ENCODE results near the gene CRK. TPM values are rescaled to one million over a fixed set of nuclear protein-coding genes. Genes with fewer than 3 reads are reported as not detected.
"Not testable (repeated sequence)": the region's sequence is repeated elsewhere in the genome, so short reads cannot be mapped to it uniquely, and the experiment has no call there.

The CRK gene
- total RNA-seq, 1 donor from 2014 or later, result 70.4 TPM

DNA sequence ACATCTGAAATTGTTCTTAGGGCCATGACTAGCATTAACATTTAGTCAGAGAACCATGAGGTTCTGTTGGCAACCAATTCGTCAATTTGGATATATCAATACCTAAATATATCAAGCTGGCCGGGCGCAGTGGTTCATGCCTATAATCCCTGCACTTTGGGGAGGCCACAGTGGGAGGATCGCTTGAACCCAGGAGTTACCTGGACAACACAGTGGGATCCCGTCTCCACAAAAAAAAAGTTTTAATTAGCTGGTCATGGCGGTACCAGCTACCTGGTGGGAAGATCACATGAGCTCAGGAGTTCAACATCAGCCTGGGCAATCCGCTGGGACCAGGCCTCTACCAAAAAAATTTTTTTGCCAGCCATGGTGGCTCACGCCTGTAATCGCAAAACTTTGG, 64.5 kb downstream of the CRK start:
- Mint-ChIP-seq H3K4me3 (ENCODE audit: unreplicated experiment) (no peak overlapping the region), H3K36me3 (ENCODE audit: low read depth) (no peaks in the 10 kb centered on the region), H3K27me3 (ENCODE audit: low read depth) (no peaks in the 10 kb centered on the region), H3K4me1 (ENCODE audit: low read depth) (peaks cover 74% of the 10 kb centered on the region), H3K9me3 (ENCODE audit: low read depth) (no peaks in the 10 kb centered on the region), H3K27ac (ENCODE audit: unreplicated experiment) (peak overlapping the region; percentile 90)
- TF ChIP-seq, protein P1, sequence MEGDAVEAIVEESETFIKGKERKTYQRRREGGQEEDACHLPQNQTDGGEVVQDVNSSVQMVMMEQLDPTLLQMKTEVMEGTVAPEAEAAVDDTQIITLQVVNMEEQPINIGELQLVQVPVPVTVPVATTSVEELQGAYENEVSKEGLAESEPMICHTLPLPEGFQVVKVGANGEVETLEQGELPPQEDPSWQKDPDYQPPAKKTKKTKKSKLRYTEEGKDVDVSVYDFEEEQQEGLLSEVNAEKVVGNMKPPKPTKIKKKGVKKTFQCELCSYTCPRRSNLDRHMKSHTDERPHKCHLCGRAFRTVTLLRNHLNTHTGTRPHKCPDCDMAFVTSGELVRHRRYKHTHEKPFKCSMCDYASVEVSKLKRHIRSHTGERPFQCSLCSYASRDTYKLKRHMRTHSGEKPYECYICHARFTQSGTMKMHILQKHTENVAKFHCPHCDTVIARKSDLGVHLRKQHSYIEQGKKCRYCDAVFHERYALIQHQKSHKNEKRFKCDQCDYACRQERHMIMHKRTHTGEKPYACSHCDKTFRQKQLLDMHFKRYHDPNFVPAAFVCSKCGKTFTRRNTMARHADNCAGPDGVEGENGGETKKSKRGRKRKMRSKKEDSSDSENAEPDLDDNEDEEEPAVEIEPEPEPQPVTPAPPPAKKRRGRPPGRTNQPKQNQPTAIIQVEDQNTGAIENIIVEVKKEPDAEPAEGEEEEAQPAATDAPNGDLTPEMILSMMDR (IDR thresholded peaks at IDR 0.05), result no peak
- DNase-seq (ENCODE audit: low spot score), result peak; percentile 29

DNA sequence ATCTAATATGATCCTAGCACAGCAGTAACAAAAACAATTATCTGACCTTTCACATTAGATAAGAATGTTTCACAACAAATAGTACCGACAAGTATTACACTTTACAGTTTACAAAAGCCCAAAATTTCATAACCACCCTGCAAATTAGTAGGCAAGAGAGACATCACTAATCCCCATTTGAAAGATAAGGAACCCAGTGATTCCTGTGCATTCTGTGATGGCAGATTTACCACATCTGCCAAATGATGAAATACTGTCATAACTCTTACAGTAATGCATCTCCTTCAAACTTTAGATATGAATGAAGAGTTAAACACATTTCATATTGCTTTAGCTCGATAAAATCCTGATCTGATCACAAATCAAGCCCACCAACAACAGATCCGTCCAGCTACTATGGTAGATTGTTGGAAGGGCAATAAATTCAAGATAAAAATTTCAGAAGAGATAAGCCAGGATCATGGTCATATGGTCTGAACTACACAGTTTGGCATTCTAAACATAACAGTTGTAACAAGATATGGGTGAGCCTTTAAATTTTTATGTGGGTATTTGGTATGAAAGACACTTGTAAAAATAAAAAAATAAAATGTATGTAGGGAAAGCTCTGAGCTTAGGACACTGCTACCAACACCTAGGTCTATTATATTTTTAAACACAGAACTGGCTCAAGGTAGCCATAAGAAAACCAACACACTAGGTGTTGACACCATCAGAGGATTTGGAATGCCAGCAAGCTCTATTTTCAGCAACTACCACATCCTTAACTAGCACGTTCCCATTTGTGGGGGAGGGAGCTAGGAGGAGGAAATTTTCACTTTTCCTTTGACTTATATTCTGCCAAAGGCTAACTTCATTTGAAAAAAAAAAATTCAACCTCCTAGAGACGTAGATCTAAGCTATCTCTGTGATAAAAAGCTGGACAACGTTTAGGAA, 65.3 kb downstream of the CRK start:
- H3K36me3 Mint-ChIP-seq (ENCODE audit: low read depth), result no peaks in the 10 kb centered on the region
- peak overlapping the region; percentile 17 for H3K4me3 Mint-ChIP-seq (ENCODE audit: unreplicated experiment)
- no peaks in the 10 kb centered on the region for H3K9me3 Mint-ChIP-seq (ENCODE audit: low read depth)
- peaks cover 69% of the 10 kb centered on the region for H3K4me1 Mint-ChIP-seq (ENCODE audit: low read depth)
- no peaks in the 10 kb centered on the region for H3K27me3 Mint-ChIP-seq (ENCODE audit: low read depth)
- peak overlapping the region; percentile 90 for H3K27ac Mint-ChIP-seq (ENCODE audit: unreplicated experiment)
- TF ChIP-seq, protein P1 (IDR thresholded peaks at IDR 0.05), result no peak
- no peak for DNase-seq (ENCODE audit: low spot score)

DNA sequence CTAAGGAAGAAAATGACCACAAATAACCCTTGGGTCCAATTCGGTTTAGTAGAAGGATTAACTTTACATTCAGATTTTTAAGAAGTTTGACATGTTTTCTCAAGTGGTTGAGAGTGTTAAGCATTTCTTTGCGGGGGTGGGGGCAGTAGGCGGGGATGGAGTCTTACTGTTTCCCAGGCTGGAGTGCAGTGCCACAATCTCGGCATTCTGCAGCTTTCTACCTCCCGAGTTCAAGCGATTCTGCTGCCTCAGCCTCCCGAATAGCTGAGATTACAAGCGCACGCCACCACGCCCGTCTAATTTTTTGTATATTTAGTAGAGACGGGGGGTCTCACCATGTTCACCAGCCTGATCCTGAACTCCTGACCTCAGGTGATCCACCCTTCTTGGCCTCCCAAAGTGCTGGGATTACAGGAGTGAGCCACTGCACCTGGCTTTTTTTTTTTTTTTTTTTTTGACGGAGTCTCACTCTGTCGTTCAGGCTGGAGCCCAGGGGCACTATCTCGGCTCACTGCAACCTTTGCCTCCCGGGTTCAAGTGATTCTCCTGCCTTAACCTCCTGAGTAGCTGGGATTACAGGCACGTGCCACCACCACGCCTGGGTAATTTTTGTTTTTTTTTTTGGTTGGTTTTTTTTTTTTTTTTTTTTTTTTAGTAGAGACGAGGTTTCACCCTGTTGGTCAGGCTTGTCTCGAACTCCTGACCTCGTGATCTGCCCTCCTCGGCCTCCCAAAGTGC, 68.4 kb downstream of the CRK start:
- not testable (repeated sequence) for H3K27me3 Mint-ChIP-seq (ENCODE audit: low read depth); H3K4me3 Mint-ChIP-seq (ENCODE audit: unreplicated experiment); DNase-seq (ENCODE audit: low spot score); H3K36me3 Mint-ChIP-seq (ENCODE audit: low read depth); H3K9me3 Mint-ChIP-seq (ENCODE audit: low read depth)
- peak overlapping the region; percentile 17 for H3K27ac Mint-ChIP-seq (ENCODE audit: unreplicated experiment)
- H3K4me1 Mint-ChIP-seq (ENCODE audit: low read depth), result peaks cover 63% of the 10 kb centered on the region

DNA sequence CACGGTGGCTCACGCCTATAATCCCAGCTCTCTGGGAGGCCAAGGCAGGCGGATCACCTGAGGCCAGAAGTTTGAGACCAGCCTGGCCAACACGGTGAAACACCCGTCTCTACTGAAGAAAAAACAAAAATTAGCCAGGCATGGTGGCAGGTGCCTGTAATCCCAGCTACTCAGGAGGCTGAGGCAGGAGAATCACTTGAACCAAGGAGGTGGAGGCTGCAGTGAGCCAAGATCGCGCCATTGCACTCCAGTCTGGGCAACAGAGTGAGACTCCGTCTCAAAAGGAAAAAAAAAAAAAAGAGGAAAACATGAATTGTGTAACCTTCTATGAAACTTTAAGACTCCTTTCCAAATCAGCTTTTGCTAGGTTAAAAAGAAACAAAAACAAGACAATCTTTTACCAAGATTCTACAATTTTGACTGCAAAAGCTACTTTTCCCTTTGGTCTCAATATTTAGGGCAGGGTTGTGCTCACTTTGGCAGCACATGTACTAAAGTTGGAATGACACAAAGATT, 69.3 kb downstream of the CRK start:
- H3K4me3 Mint-ChIP-seq (ENCODE audit: unreplicated experiment); H3K9me3 Mint-ChIP-seq (ENCODE audit: low read depth); H3K36me3 Mint-ChIP-seq (ENCODE audit: low read depth); H3K27me3 Mint-ChIP-seq (ENCODE audit: low read depth): not testable (repeated sequence)
- H3K27ac Mint-ChIP-seq (ENCODE audit: unreplicated experiment), result peak overlapping the region; percentile 65
- peak; percentile 24 for DNase-seq (ENCODE audit: low spot score)
- peaks cover 56% of the 10 kb centered on the region for H3K4me1 Mint-ChIP-seq (ENCODE audit: low read depth)

DNA sequence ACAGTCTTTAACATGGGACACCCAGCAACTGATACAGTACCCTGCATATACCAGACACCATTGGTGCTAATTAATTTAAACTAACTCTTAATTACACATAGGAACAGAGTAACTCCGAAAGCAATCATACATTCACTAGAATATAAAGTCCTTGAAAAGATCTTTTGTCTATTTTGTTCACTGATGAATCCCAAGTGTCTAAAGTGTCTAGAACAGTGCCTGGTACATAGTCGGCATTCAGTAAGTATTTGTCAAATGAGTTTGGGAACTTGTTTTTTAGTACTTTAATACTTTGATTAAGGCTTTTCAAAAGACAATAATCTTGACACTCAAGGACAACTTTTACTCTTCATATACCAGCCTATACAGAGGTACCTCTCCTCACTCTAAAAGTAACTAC, 69.8 kb downstream of the CRK start:
- H3K27ac Mint-ChIP-seq (ENCODE audit: unreplicated experiment), result peak overlapping the region; percentile 65
- H3K27me3 Mint-ChIP-seq (ENCODE audit: low read depth), result no peaks in the 10 kb centered on the region
- no peak overlapping the region for H3K4me3 Mint-ChIP-seq (ENCODE audit: unreplicated experiment)
- TF ChIP-seq, protein P1 (IDR thresholded peaks at IDR 0.05), result no peak
- no peak for DNase-seq (ENCODE audit: low spot score)
- H3K36me3 Mint-ChIP-seq (ENCODE audit: low read depth), result no peaks in the 10 kb centered on the region
- H3K4me1 Mint-ChIP-seq (ENCODE audit: low read depth), result peaks cover 56% of the 10 kb centered on the region
- no peaks in the 10 kb centered on the region for H3K9me3 Mint-ChIP-seq (ENCODE audit: low read depth)

DNA sequence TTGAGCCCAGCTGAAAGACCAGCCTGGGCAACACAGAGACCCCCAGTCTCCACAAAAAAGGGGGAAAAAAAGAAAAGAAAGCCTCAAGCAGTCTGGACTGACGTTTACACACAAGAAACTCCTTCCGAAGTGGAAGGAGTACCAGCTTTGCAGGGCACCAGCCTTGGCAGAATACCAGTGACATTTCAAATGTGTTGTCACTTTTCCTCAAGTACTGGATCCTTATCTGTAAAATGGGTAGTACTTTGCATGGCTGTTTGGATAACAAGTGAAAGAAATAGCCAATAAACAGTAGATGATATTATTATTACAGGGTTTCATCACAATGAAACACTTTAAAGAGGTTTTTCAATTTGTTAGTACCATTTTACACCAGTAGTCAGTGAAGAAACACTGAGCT, 70.2 kb downstream of the CRK start:
- H3K27me3 Mint-ChIP-seq (ENCODE audit: low read depth), result no peaks in the 10 kb centered on the region
- DNase-seq (ENCODE audit: low spot score), result no peak
- no peaks in the 10 kb centered on the region for H3K36me3 Mint-ChIP-seq (ENCODE audit: low read depth)
- TF ChIP-seq, protein P1 (IDR thresholded peaks at IDR 0.05), result no peak
- H3K27ac Mint-ChIP-seq (ENCODE audit: unreplicated experiment), result no peak overlapping the region
- no peaks in the 10 kb centered on the region for H3K9me3 Mint-ChIP-seq (ENCODE audit: low read depth)
- H3K4me3 Mint-ChIP-seq (ENCODE audit: unreplicated experiment), result no peak overlapping the region
- H3K4me1 Mint-ChIP-seq (ENCODE audit: low read depth), result peaks cover 54% of the 10 kb centered on the region

All from chondrocyte (in vitro differentiated cells).